Neural cell (in vitro differentiated cells): ENCODE results near the gene AMPD2.

Experiments
- CTCF ChIP-seq: fragments of 450-650 bp; IDR thresholded peaks from 2 replicates; pipeline ENCODE4 v1.5.1; 2014; ENCODE audit warnings: antibody characterized with exemption, mild to moderate bottlenecking, moderate library complexity; ENCODE audit not compliant: poor library complexity, severe bottlenecking
- EP300 ChIP-seq: fragments of 450-650 bp; conservative IDR thresholded peaks from 2 replicates; pipeline ENCODE4 v1.6.1; 2014; ENCODE audit warnings: antibody characterized with exemption, mild to moderate bottlenecking, moderate library complexity; ENCODE audit not compliant: poor library complexity, severe bottlenecking
- EZH2 ChIP-seq: fragments of 200-600, 300-800 bp; shearing (Covaris generic), sonication (generic); IDR thresholded peaks from 2 replicates; pipeline ENCODE4 v1.6.1; 2014; ENCODE audit warnings: antibody characterized with exemption, low read length, borderline replicate concordance, mild to moderate bottlenecking; ENCODE audit not compliant: insufficient read depth, poor library complexity, severe bottlenecking
- MXI1 ChIP-seq: fragments of 450-650 bp; conservative IDR thresholded peaks from 2 replicates; pipeline ENCODE4 v1.6.1; 2014; ENCODE audit warnings: antibody characterized with exemption, mild to moderate bottlenecking; ENCODE audit not compliant: poor library complexity, severe bottlenecking
- POLR2AphosphoS5 ChIP-seq: IDR thresholded peaks from 2 replicates; pipeline ENCODE4 v1.6.1; 2012
- RAD21 ChIP-seq: fragments of 450-650 bp; conservative IDR thresholded peaks from 2 replicates; pipeline ENCODE4 v1.6.1; 2014; ENCODE audit warnings: antibody characterized with exemption, mild to moderate bottlenecking, moderate library complexity
- REST ChIP-seq: IDR thresholded peaks from 2 replicates; pipeline ENCODE4 v1.6.1; 2012; ENCODE audit warnings: borderline replicate concordance
- SMC3 ChIP-seq: fragments of 450-650 bp; conservative IDR thresholded peaks from 2 replicates; pipeline ENCODE4 v1.6.1; 2014; ENCODE audit warnings: antibody characterized with exemption, mild to moderate bottlenecking, moderate library complexity; ENCODE audit not compliant: poor library complexity

GRCh38 chr1:109613361-109614147 lies 6.1 kb upstream of the AMPD2 start:
- TF ChIP-seq POLR2AphosphoS5 (no peak), EP300 (no peak), EZH2 (no peak), CTCF (no peak), SMC3 (no peak), RAD21 (no peak), REST (no peak), MXI1 (no peak)
